Raji (cell line): ENCODE measurements around the gene ADGRE2.
"Not testable (repeated sequence)": the region's sequence is repeated elsewhere in the genome, so short reads cannot be mapped to it uniquely, and the experiment has no call there.

Experiments used
- POLR2A ChIP-seq: IDR thresholded peaks from 2 replicates; pipeline ENCODE4 v1.6.1; 2011; ENCODE audit warnings: low read depth, low read length, control low read depth; ENCODE audit not compliant: insufficient read depth

ADGRE2 gene

GRCh38 chr19:14778110-14778845 lies at the start of gene ADGRE2:
ADGRE2 (minus strand) TSS chr19:14778560; CDS start chr19:14776756, 1,804 bp downstream.
- not testable (repeated sequence) for TF ChIP-seq POLR2A

GRCh38 chr19:14826006-14826405 lies 47.6 kb upstream of the ADGRE2 start:
- no peak for TF ChIP-seq POLR2A

GRCh38 chr19:14821937-14822336 lies 43.6 kb upstream of the ADGRE2 start:
- TF ChIP-seq POLR2A = no peak

GRCh38 chr19:14818588-14818987 lies 40.2 kb upstream of the ADGRE2 start:
- no peak for TF ChIP-seq POLR2A

- no peak for TF ChIP-seq POLR2A
Measured at GRCh38 chr19:14817052-14817451, 38.7 kb upstream of the ADGRE2 start.

GRCh38 chr19:14814982-14815652 lies 36.8 kb upstream of the ADGRE2 start:
- TF ChIP-seq POLR2A = no peak

GRCh38 chr19:14809272-14810057 lies 31.1 kb upstream of the ADGRE2 start:
- no peak for TF ChIP-seq POLR2A

GRCh38 chr19:14804765-14805164 lies 26.4 kb upstream of the ADGRE2 start:
- TF ChIP-seq POLR2A = no peak

- TF ChIP-seq POLR2A = no peak
Measured at GRCh38 chr19:14798760-14799159, 20.4 kb upstream of the ADGRE2 start.

- TF ChIP-seq POLR2A = no peak
Measured at GRCh38 chr19:14796021-14796420, 17.7 kb upstream of the ADGRE2 start.

GRCh38 chr19:14795078-14795721 lies 16.8 kb upstream of the ADGRE2 start:
- TF ChIP-seq POLR2A = no peak

GRCh38 chr19:14786421-14786851 lies 8.1 kb upstream of the ADGRE2 start:
- no peak for TF ChIP-seq POLR2A

- TF ChIP-seq POLR2A = no peak
Measured at GRCh38 chr19:14782626-14783409, 4.5 kb upstream of the ADGRE2 start.

- no peak for TF ChIP-seq POLR2A
Measured at GRCh38 chr19:14779151-14779550, 791 bp upstream of the ADGRE2 start.
